Adipose tissue (tissue), 3 donors: ENCODE results near the gene SSR4. TPM values are rescaled to one million over a fixed set of nuclear protein-coding genes. Genes with fewer than 3 reads are reported as not detected.

ENCODE experiments used
- H3K27ac ChIP-seq: one replicate; pipeline ENCODE4 v1.5.1; 2013; ENCODE audit warnings: low read depth, low read length
- WGBS, 3 donors: extraction: QIAGEN DNeasy Blood & Tissue Kit; methylation state at CpG; one replicate each; pipeline ENCODE4 v1.1.7; 2013; 5-methylcytosine and 5-hydroxymethylcytosine counted together
- polyA plus RNA-seq, 3 donors: library from polyadenylated mRNA; stranded (reverse); fragments of 200-250 nt; gene quantifications; one replicate each; pipeline ENCODE4 v1.2.3, GENCODE V29; 2013
- donor health status: healthy with polysubstance abuse.
- donor health status: Bipolar disorder and iron deficiency.
- donor health status: healthy.

The SSR4 gene
- polyA plus RNA-seq, 3 donors: 283 to 679 (median 378) TPM

- 75 to 80% (median 76%) methylated on average over 13 to 22 of the region's 22 CpGs for WGBS, 3 donors
- H3K27ac ChIP-seq: no peak overlapping the region
These were observed 25.9 kb upstream of the SSR4 start for GRCh38 chrX:153768311-153769157.

GRCh38 chrX:153769158-153769864 is 25.2 kb upstream of the SSR4 start:
- no peak overlapping the region for H3K27ac ChIP-seq
- WGBS, 3 donors: 88 to 95% (median 89%) methylated on average over 11 to 23 of the region's 23 CpGs

- WGBS, 3 donors: 82 to 84% (median 84%) methylated on average over 16 to 25 of the region's 25 CpGs
These were observed 24.4 kb upstream of the SSR4 start for GRCh38 chrX:153769865-153770600.

GRCh38 chrX:153770601-153771414 is 23.7 kb upstream of the SSR4 start:
- 84 to 92% (median 92%) methylated on average over 9 to 18 of the region's 18 CpGs for WGBS, 3 donors
- H3K27ac ChIP-seq: no peak overlapping the region

More at GRCh38 chrX:153769865-153770600, 24.4 kb upstream of the SSR4 start:
- H3K27ac ChIP-seq: no peak overlapping the region

DNA sequence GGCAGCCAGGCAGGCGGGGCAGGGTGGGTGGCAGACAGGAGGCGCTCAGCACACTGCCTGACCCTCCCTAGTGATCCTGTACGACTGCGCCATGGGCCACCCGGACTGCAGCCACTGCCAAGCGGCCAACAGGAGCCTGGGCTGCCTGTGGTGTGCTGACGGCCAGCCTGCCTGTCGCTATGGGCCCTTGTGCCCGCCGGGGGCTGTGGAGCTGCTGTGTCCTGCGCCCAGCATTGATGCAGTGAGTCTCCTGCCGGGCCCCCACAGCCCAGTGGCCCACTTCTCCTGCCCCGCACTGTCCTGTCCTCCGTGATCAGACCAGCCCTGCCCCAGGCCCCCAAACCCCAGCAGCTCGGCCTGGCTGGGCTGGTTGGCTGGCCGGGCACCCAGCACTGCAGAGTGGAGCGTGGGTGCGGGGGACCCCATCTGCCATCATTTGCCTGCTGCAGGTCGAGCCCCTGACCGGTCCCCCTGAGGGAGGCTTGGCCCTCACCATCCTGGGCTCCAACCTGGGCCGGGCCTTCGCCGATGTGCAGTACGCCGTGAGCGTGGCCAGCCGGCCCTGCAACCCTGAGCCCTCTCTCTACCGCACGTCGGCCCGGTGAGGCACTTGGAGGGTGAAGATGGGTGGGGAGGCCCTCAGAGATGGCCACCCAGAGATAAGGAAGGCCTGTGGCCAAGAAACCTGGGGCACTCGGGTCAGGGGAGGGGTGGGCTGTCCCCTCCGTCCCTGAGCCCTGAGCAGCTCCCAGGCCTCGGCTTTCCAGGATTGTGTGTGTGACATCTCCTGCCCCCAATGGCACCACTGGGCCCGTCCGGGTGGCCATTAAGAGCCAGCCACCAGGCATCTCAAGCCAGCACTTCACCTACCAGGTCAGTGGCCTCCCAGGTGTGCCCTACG is 22.8 kb upstream of the SSR4 start:
- 83 to 92% (median 89%) methylated on average over 27 to 37 of the region's 37 CpGs for WGBS, 3 donors
- H3K27ac ChIP-seq: no peak overlapping the region

DNA sequence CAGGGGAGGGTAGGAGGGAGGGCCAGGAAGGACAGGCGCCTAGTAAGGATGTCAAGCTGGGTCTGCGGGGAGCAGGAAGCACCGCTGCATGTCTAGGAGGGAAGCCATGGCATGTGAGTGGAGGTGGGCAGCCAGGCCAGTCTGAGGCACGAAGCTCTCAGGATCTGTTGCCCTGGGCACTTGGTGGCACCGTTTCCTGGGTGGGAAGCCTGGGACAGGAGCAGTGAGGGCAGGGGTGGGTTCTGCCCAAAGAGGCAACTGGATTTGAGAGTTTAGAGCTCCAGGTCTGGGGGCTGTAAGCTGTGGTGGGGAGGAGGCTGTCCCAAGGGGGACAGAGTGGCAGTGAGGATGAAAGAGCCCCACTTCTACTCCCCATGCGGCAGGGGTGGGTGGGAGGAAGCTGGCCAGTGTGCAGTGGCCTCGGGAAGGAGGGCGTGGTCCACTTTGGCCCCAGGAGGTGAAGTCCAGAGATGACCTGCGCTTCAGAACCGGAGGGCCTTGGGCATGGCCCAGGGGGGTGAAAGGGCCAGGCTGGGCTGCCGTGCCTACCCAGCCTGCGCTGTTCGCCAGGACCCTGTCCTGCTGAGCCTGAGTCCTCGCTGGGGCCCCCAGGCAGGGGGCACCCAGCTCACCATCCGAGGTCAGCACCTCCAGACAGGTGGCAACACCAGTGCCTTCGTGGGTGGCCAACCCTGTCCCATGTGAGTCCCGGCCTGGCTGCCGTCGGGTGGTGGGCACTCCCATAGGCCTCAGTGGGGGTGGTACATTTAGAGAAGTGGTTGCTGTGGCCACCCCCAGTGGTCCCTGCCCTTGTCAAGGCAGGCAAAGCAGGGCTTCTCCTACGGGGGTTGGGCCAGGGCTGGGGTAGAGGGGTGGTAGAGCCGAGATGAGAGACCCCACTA is 21.9 kb upstream of the SSR4 start:
- no peak overlapping the region for H3K27ac ChIP-seq
- WGBS, 3 donors: 79 to 85% (median 84%) methylated on average over 7 to 21 of the region's 21 CpGs

DNA sequence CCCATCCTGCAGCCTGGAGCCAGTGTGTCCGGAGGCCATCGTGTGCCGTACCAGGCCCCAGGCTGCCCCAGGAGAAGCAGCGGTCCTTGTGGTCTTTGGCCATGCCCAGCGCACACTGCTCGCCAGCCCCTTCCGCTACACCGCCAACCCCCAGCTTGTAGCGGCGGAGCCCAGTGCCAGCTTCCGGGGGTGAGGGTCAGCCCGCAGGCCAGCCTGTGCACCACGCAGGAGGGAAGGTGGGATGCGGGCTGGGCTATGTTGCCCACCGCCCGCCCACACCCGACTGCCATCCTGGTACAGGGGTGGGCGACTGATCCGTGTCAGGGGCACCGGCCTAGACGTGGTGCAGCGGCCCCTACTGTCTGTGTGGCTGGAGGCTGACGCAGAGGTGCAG is 21.3 kb upstream of the SSR4 start:
- 91 to 97% (median 95%) methylated on average over 6 to 23 of the region's 23 CpGs for WGBS, 3 donors
- no peak overlapping the region for H3K27ac ChIP-seq

DNA sequence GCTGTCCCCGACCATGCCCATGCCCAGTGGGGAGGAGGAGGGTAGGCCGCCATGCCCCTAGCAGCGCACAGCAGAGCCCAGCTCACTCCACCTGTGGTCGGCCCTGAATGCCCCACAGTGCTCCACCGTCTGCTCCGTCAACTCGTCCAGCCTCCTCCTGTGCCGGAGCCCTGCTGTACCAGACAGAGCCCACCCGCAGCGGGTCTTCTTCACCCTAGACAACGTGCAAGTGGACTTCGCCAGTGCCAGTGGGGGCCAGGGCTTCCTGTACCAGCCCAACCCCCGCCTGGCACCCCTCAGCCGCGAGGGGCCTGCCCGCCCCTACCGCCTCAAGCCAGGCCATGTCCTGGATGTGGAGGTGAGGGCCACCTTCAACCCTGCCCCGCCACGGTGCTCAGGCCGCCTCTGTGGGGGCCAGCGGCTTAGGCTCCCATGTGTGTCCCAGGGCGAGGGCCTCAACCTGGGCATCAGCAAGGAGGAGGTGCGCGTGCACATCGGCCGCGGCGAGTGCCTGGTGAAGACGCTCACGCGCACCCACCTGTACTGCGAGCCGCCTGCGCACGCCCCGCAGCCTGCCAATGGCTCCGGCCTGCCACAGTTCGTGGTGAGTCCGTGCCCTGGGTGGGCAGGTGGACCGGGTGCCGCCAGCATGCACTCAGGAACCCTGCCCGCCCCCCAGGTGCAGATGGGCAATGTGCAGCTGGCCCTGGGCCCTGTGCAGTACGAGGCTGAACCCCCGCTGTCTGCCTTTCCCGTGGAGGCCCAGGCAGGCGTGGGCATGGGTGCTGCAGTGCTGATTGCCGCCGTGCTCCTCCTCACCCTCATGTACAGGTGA is 20.5 kb upstream of the SSR4 start:
- no peak overlapping the region for H3K27ac ChIP-seq
- WGBS, 3 donors: 92 to 96% (median 94%) methylated on average over 22 to 48 of the region's 48 CpGs

GRCh38 chrX:153774576-153775292 is 19.7 kb upstream of the SSR4 start:
- WGBS, 3 donors: 90 to 93% (median 92%) methylated on average over 17 to 37 of the region's 37 CpGs
- no peak overlapping the region for H3K27ac ChIP-seq

DNA sequence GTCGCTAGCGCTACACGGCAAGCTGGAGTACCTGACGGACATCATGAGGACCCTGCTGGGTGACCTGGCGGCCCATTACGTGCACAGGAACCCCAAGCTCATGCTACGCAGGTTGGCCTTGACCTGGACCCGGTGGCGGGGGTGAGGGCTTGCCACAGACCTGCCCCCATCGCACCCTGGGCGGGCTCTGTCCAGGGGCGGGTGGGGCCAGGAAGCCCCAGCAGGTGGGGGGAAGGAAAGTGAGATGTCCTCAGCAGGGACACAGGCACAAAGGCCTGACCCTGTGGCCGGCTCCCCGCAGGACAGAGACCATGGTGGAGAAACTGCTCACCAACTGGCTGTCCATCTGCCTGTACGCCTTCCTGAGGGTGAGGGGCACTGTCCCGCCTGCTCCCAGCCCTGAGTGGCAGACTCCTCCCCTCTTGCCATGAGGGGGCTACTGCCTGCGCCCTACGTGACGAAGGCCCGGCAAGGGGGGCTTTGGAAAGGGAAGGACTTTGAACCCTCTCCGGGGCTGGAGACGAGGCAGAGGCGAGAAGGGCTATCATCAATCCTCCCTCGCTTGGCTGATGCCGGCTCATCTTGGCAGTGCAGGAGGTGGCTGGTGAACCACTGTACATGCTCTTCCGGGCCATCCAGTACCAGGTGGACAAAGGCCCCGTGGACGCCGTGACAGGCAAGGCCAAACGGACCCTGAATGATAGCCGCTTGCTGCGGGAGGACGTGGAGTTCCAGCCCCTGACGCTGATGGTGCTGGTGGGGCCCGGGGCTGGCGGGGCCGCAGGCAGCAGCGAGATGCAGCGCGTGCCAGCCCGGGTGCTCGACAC is 19.0 kb upstream of the SSR4 start:
- no peak overlapping the region for H3K27ac ChIP-seq
- WGBS, 3 donors: 84 to 95% (median 93%) methylated on average over 19 to 42 of the region's 42 CpGs

- 72 to 93% (median 85%) methylated on average over 4 to 20 of the region's 20 CpGs for WGBS, 3 donors
- no peak overlapping the region for H3K27ac ChIP-seq
These were observed 18.3 kb upstream of the SSR4 start for GRCh38 chrX:153776120-153776599.

- WGBS, 3 donors: 75 to 100% (median 80%) methylated on average over 1 to 9 of the region's 22 CpGs
These were observed 17.8 kb upstream of the SSR4 start for GRCh38 chrX:153776611-153777045.

DNA sequence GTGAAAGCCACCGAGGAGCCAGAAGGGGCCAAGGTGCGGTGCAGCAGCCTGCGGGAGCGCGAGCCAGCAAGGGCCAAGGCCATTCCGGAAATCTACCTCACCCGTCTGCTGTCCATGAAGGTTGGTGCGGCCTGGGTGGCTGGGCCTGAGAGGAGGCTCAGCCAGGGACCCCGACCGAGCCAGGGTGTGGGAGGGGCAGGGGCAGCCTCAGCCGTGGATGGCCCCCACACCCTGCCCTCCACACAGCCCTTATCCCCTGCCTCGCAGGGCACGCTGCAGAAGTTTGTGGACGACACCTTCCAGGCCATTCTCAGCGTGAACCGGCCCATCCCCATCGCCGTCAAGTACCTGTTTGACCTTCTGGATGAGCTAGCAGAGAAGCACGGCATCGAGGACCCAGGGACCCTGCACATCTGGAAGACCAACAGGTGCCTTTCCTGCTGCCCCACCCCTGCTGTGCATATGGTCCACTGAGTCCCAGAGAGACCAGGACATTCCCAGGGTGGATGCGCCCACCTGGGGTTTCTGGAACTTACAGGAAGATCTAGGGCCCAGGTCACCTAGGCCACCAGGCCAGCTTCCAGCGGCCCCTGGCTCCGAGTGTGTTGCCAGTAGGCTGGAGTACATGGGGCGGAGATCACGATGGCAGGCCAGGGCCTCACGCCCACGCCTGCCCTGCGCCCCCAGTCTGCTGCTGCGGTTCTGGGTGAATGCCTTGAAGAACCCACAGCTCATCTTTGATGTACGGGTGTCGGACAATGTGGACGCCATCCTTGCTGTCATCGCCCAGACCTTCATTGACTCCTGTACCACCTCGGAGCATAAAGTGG is 17.0 kb upstream of the SSR4 start:
- WGBS, 3 donors: 76 to 90% (median 89%) methylated on average over 12 to 34 of the region's 34 CpGs
- H3K27ac ChIP-seq: no peak overlapping the region

More at GRCh38 chrX:153776611-153777045, 17.8 kb upstream of the SSR4 start:
- no peak overlapping the region for H3K27ac ChIP-seq
